SIG-M5 treated with dmso at 0.1 percent for 504 hours (cell line): Measurements from ENCODE around the gene HELZ2.
A peak's percentile ranks its signal among the peaks of the same experiment; 100 is the strongest.

Experiments used
- DNase-seq: peaks from one replicate; lab custom pipeline; 2025; ENCODE audit not compliant: unreplicated experiment; lab: John Stamatoyannopoulos, UW

The HELZ2 gene

DNA sequence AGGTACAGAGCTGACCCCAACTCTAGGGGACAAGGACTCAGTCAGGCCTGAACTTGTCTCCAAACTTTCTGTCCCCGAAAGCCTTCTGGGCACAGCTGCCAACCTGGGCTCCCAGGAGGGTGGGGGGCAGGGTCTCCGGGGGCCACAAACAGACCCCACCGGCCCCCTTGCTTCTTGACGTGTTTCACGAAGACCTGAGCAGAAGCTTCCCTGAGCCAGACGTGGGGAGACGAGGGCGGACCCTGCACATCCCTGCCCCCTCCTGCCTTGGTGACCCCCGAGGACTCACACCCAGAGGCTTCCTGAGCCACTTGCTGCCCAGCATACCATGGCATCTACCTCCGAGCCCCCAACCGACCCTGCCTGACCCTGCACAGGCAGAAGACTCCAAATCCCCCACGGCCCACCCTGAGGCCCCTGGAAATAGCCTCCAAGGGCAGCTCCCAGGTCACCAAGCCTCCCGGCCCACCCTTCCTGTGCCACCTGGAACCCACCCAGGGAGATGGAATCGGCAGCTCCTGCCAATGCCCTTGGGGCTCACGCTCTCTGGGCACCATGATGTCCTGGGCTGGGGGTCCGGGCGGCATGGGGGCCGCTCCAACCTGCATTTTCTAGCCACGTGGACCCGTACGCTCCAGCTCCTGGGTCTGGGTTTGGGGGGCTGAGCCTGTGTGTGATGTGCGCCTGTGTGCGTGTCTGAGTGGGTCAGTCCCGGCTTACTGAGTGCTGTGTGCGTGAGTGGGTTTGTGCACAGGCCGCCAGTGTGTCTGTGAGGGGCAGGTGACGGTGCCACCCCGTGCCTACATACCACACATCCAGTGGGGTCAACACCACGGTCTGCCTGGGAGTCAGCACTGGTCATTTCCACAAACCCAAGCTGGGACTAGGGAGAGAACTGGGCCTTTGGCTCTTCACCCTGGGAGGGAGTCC is 34.3 kb downstream of the HELZ2 start:
- DNase-seq: no peak

DNA sequence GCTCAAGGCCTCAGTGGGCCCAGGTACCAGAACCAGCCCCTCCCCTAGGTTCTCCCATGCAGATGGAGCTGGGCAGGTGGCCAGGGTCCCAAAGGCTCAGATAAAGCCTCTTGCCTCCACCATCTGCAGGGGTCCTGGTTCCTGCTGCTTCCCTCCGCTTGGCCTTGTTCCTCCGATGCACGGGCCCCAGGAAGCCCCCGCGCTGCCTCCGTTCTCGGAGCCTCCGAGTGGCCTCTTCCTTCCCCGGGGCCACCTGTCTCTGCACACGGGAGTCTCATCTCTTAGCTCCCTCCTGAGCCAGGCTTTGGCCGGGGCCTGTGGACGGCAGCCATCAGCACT is 35.0 kb downstream of the HELZ2 start:
- no peak for DNase-seq

DNA sequence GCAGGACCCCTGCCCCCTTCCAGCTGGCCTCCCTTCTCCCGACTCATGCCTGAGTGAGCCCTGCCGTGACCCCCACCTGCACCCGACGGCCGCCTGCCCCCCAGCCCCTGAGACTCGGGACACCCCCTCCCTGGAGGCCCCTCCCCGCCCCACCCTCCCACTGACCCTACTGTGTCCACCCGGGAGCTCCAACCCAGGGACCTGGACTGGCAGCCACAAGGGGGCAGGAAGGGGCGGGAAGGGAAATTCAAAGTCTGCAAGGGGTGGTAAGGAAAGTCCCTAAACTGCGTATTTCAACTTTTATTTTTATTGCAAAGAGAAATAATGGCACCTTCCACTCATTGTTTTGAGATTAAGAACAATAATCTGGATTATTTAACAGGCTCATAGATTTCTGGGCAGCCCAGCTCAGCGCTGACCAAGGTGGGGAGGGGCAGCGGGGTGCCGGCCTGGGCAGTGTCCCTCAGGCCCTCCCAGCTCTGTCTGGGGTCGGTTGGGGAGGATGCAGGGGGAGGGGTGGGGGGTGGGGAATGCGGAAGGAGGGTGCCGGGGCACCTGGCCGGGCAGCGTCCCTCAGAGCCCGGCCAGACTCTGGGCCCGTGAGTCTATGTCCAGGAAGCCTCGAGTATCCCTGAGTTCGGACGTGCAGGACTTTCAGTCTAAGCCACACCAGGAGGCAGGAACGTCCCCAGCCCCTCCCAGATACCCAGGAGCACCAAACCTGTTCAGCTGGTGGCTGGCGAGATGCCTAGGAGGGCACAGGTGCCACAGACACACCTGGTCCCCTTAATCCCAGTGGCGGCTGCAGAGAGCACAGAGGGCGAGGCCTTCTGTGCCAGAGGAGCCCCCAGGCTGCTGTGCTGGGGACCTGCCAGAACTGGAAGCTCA is 35.6 kb downstream of the HELZ2 start:
- DNase-seq: peak; percentile 69

DNA sequence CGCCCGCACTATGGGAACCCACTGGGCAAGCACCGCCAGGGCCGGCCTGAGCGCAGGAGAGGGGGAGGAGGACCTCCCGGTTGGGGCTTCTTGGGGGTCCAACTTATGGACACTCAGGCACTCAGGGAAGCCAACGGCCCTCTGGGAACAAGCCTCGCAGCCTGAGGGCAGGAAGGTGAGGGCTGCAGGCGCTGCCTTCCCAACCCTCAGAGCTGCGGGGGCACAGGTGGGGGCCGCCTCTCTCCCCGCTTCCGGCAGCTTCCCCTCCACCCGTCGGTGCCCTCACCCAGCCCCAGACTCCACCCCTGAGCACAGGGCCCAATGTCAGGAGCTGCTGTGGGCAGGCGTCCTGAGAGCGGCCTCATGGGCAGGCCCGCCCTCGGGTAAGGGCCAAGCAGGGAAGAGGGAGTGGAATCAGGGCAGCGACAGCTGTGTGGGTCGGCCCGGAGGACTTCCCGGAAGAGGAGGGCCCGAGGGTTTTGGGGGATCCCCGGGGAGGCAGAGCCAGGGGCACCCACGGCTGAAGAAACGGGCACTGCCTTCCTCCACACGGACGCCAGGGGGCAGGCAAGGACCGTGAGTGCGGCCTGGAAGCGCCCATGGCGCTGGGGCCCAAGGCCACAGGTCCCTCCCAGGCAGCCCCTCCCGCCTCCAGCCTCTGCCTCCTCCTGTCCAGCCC is 36.4 kb downstream of the HELZ2 start:
- DNase-seq: peak; percentile 97

DNA sequence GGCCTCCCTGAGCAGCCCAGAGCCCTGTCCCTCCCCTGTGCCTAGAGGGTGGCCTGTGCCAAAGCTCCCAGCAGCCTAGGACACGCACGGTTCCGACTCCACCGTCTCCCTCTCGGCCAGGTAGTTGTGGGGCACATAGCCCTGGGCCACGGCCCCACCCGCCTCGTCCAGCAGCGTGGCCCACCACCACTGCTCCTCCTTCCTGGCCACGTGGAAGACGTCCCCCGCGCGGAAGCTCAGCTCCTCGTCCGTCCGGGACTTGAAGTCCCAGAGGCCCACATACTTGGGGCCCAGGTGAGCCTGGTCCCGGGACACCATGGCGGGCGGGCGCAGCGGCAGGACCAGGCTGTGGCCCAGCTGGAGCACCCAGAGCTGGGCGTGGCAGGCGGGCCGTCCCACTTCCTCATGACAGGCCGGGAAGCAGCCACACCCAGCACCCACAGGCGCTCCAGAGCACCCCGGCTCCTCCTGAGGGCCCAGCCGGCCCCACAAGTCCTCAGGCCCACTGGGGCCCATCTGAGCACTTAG is 37.0 kb downstream of the HELZ2 start, which contains the start of gene PTK6:
TSS of gene PTK6 (minus strand) at position 380 of the 528 bp plus-strand sequence. CDS start at position 318, 62 bp downstream.
- DNase-seq: peak; percentile 80

DNA sequence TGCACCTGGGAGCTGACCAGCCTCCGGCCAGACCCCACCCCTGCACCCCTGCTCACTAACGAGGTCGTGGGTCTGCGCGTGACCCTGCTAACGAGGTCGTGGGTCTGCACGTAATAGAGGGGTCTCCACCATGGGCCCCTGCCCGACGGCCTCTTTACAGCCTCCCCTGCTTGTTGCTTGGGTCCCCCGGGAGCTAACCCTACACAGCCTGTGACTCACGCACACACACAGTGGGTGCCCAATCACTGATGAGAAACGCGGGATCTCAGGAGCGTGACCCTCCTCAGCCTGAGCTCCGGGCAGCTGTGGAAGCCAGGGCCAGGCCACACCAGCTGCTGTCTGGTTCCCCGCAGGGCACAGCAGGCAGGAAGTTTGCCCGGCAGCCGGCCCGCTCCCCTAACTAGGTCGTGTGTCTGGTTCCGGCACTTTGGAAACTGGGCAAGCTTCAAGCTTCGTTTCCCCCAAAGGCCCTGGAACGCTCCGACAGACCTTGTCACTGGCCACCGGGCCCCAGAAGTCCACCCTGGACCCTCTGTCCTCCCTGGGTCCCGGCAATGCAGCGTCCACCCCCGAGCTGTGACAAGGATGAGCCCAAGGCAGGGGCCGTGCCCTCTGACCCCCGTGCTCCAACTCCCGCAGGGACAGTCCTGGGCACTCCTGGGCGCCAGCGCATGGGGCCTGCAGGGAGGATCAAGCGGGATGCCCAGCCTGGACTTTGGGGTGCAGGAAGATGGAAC is 37.6 kb downstream of the HELZ2 start:
- DNase-seq: no peak

DNA sequence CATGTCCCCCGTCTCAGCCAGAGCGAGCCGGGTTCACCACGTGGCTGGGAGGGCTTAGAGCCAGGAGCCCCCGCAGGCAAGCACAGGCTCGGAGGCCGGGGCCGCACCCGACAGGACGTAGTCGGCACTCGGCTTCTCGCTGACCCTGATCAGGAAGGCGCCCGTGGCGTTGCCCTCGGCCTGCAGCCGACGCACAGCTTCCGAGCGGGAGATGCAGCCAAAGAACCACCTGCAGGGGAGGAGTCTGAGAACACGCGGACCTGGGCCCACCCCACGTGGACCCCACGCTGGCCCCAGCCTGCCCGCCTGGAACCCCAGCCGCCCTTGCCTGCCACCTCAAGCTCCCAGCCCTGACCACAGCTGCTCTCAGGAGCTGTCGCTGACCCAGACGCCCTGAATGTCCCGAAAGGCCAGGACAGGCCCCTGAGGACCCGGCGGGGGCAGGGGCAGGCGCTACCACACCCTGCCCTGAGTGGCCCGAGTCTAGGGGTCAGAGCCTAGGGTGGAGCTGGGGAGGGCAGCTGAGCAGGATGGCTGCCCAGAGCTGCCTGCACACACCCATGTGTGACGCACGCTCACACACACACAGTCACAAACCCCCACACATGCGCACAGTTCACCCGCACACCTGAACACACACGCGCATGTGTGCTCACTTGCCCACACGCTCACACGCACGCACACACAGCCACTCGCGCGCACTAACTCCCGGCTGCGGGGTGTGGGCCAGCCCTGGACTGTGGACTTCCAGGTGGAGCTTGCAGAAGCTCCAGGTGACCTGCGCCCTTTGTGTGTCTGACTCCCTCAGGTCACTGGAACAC is 39.0 kb downstream of the HELZ2 start:
- no peak for DNase-seq

DNA sequence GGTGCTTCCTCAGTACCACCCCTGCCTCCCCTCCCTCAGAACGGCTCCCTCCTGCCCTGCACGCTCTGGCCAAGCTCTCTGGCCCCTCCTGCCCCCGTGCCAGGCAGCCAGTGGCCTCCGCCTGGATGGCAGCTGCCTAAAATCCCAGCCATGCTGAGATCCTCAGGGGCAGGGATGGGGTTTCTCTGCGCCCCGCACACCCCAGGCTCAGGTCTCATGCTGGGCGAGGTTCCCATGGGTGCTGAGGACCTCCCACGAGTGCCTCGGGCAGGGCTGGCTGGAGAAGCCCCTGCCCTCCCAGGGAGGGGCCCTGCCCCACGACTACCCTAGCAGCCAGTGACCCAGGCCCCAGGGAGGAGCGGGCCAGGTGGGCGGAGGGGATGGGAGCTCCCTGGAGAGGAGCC is 39.6 kb downstream of the HELZ2 start:
- DNase-seq: no peak

DNA sequence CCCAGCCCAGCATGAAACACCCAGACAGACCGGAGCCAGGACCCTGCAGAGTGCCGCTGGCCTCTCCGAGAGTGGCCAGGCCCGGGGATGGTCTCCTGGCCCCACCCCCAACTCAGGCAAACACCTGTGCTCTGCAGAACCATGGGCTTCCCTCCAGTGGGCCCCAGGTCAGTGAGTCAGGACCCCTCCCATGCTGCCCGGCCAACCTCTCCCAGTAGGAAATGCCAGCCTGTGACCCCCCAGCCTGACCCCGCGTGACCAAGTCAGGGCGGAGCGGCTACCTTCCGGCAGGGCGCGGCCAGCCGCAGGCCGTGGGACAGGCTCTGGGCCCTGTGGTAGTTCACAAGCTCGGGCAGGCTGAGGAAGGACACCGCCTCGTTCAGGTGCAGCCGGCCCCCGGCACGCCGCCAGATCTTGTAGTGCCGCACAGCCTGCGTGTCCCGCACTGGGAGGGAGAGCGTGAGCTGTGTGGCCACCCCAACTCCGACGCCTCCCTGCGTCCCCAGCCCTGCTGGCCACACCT is 40.1 kb downstream of the HELZ2 start:
- DNase-seq: no peak

DNA sequence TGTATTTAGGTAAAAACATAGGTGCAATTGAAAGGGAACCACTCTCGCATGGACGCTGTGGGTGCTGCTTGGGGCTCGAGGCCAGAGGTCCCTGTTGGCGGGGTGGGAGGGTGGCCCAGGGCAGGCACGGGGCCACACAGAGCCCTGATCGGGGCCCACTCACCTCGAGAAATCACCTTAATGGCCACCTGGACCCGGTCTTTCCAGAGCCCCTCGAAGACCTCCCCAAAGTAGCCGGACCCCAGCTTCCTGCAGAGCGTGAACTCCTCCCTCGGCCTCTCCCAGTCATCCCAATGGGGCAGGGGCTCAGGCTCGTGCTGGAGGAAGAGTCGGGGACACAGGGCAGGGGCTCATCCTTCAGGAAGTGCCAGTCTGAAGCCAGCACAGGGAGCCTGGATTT is 40.7 kb downstream of the HELZ2 start:
- DNase-seq: no peak

DNA sequence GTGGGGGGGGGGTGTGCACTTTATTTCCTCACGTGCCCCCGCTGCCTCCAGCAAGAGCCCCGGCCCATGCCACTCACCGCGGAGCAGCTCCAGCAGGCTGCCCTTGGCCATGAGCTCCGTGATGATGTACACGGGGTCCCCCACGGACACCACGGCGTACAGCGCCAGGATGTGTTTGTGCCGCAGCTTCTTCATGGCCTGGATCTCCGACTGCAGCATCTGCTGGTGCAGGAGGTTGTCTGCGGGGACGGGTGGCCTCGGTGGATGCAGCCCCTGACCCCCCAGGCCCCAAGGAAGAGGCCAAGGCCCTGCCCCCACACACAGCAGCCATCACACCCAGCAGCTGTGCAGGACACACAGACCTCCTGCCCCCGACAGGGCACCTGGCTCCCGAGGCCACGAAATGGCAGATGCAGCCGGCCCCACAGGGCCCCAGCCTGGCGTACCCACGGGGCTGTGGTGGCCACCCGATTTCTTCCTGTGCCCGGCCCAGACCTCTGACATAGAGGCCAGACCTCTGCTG is 41.5 kb downstream of the HELZ2 start:
- no peak for DNase-seq

DNA sequence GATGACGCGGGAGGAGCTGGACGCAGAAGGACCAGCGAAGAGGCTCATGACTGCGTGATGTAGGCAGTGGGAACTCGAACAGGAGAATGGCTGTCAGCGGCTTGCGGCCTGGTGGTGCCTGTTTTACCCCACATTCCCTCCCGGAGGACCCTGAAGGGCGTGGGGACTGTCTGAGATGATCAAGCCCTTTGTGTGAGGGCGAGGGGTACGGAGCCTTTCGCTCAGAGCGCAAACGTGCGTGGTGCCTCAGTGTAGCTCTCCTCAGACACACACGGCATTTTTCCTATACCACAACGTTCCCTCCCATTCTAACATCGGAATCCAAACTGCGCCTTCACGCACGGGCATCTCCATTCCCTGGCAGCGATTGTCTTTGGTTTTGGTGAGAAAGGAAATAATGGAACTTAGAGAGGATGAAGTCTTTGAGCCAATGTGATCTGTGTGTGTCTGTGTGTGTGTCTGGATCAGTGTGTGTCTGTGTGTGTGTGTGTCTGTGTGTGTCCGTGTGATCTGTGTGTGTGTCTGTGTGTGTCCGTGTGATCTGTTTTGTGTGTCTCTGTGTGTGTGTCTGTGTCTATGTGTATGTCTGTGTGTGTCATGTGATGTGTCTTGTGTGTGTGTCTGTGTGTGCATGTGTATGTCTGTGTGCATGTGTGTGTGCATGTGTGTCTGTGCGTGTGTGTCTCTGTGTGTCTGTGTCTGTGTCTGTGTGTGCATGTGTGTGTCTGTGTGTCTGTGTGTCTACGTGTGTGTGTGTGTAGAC is 42.2 kb downstream of the HELZ2 start:
- no peak for DNase-seq

DNA sequence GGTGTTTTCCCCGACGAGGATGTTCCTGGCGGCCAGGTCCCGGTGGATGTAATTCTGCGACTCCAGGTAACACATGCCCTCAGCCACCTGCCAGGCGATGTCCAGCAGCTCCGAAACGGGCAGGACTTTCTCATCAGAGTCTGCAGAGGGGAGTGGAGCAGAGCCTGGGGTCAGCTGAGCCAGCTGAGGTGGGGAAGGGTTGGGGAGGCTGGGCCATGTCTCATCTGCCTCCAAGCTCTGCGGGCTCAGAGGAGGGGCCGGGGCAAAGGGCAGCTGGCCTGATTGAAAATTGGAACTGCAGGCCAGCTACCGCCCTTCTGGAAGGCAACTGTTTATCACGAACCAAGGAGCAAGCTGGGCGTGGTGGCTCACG is 43.3 kb downstream of the HELZ2 start:
- DNase-seq: no peak

DNA sequence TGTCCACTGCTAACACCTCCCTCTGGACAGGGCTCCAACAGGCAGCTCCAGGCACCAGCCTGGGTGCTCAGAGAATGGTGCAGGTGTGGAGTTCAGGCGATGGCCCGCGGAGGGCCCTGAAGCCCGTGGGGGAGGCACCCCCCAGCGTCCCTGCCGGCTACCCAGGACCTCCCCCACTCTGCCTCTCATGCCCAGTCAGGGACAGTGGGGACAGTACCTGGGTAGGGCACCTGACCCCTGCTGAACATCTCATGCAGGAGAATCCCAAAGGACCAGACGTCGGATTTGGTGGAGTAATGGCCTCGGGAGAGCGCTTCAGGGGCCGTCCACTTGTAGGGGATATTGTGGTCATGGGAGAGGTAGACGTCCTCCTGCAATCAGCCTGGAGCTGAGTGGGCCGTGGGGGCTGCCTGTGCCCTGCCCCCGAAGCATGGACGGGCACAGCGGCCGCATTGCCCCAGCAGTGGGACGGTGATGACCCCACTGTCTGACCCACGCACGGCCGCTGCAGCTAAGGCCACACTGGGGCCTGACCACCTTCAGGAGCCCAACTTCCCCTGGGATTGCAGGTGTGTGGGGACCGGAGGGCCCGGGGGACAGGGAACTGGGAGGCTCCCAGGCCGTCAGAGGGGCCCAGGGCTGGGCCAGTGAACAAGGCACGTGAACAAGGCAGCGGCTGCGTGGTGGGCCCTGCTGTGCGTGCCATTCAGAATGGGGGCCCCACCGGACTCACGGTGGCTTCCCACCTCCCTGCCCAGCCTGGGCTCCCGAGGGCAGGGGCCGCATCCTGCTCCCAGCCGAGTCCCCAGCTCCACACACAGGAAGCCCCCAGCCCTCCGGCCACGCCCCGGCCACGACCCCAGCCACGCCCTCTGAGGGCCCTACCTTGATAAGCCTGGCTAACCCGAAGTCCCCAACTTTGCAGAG is 43.9 kb downstream of the HELZ2 start:
- no peak for DNase-seq

DNA sequence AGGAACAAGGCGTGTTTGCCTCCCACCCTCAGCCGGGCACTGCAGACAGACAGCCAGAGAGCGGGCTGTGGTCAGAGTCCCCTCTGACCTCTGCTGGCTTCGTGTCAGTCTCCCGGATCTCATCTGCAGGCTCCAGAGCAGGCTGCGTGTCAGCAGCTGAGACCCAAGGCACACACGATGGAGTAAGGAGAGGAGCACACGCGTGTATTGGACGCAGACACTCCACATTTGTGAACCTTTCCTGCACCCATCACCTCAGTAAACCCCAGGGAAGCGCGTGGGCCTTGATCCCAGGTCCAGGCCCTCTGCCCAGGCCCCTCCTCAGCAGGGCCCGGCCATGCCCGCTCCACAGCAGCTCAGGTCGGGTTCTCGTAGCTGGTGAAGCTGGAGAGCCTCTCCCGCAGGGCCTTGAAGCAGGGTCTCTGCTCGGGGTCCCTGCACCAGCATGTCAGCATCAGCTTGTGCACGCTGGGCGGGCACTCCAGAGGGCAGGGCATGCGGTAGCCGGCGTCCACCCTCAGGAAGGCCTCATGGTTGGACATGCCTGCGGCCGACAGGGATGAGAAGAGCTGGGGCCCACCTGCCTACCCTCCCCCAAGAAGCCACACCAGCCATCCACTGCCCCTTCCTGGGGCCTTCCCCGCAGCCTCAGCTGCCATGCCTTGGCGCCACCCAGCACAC is 44.7 kb downstream of the HELZ2 start:
- DNase-seq: no peak

DNA sequence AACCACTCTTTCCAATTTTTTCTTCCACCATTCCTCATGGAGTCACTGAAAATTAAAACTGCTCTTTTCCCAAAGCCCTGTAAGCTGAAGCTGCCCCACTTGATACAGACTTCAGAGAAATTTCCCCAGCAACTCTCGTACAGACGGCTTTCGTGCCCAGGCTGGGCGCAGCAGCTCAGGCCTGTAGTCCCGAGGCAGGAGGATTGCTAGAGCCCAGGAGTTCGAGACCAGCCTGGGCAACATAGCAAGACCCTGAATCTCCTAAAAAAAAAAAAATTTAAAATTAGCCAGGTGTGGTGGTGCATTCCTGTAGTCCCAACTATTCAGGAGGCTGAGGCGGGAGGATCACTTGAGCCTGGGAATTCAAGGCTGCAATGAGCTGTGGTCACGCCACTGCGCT is 46.9 kb downstream of the HELZ2 start:
- no peak for DNase-seq

DNA sequence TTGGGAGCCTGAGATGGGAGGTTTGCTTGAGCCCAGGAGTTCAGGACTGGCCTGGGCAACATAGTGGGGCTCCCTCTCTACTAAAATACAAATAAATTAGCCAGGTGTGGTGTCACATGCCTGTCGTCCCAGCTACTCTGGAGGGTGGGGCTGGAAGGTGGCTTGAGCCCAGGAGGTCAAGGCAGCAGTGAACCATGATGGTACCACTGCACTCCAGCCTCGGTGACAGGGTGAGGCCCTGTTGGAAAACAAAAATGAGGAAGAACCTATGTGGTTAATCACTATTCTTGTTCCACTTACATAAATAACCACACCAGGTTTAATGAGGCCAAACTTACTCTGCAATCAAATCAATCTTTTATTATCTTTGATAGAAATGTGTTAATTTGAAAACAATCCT is 48.1 kb downstream of the HELZ2 start:
- no peak for DNase-seq
